Right atrium auricular region (tissue), 2 donors: ENCODE data around the gene NEU2. TPM values are rescaled to one million over a fixed set of nuclear protein-coding genes. Genes with fewer than 3 reads are reported as not detected.

Source experiments
- DNase-seq: peaks from one replicate; pipeline ENCODE4 v3.0.0-alpha.2; 2019; ENCODE audit warnings: low spot score
- H3K27ac ChIP-seq, 2 donors: fragments of 200-600 bp; sonication (generic); 1 replicate in 1 of 2; 2 replicates in 1 of 2; pipeline ENCODE4 v1.5.1; 2016 to 2019
- H3K27me3 ChIP-seq, 2 donors: fragments of 200-600 bp; sonication (generic); one replicate each; pipeline versions ENCODE4 v1.5.1 to v1.6.0; 2017 to 2019
- H3K36me3 ChIP-seq: fragments of 200-600 bp; sonication (generic); one replicate; pipeline ENCODE4 v1.5.1; 2016
- H3K4me1 ChIP-seq, 2 donors: fragments of 200-600 bp; sonication (generic); one replicate each; pipeline versions ENCODE4 v1.5.1 to v1.6.0; 2017 to 2019
- H3K4me3 ChIP-seq, 2 donors: fragments of 200-600 bp; sonication (generic); 1 replicate in 1 of 2; 2 replicates in 1 of 2; pipeline ENCODE4 v1.5.1; 2017 to 2019; ENCODE audit warnings: mild to moderate bottlenecking in 1 of 2, moderate library complexity in 1 of 2
- H3K9me3 ChIP-seq, 2 donors: fragments of 200-600 bp; sonication (generic); one replicate each; pipeline ENCODE4 v1.5.1; 2019
- CTCF ChIP-seq, 2 donors: fragments of 200-600 bp; sonication (generic); IDR thresholded peaks; one replicate each; pipeline ENCODE4 v1.5.1; 2019; ENCODE audit warnings: antibody characterized with exemption in 2 of 2
- total RNA-seq, 2 donors: library from RNA; depleted of rRNA; stranded (reverse); fragments of >200 nt; gene quantifications; one replicate each; pipeline ENCODE4 v1.1.0, GENCODE V29; 2016

NEU2 gene
- total RNA-seq, 2 donors from 2014 or later = not detected

DNA sequence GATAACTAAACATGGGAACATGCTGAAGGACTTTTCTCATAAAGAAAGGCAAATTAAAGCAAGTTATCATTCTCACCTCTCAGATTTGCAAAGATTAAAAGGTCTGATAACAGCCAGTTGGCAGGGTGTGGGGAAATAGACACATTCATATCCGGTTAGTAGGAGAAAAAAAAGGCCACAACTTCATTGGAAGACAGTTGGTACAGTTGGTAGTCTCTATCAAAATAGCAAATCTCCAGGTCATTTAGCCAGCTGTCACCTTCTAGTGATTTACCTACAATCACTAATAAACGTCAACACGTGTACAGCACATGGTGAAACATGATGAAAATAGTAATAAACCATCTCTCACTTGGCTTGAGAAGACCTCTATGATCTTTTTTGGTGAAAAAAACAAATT, 44.3 kb downstream of the NEU2 start:
- no peak overlapping the region for H3K4me3 ChIP-seq
- no peak for DNase-seq
- no peak for TF ChIP-seq CTCF (IDR thresholded peaks at IDR 0.05)
- no peak overlapping the region for H3K27ac ChIP-seq
- H3K36me3 ChIP-seq = no peaks in the 10 kb centered on the region
- peaks cover 0 to 24% of the 10 kb centered on the region in 2 donors for H3K4me1 ChIP-seq
- peaks cover 0 to 4% of the 10 kb centered on the region in 2 donors for H3K9me3 ChIP-seq
- no peaks in the 10 kb centered on the region for H3K27me3 ChIP-seq

DNA sequence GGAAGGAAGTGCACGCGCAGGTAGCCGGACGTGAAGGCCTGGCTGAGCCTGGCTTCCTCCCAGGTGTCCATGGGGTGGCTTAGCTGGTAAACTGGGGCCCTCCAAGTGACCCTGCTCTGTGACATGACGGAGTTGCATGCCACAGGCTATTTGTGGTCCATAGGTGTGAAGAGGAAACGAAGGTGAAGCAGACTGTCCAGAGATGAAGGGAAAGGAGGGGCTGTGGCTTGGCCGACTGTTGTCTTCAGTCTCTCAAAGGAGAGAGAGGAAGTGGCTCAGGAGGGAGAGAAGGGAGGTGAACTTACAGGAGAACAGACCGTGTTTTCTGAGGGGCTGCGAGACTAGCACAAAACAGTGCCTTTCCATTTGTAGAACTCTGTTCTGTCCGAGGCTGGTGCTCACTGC, 47.0 kb downstream of the NEU2 start:
- no peak for TF ChIP-seq CTCF (IDR thresholded peaks at IDR 0.05)
- Histone ChIP-seq H3K9me3 (no peaks in the 10 kb centered on the region), H3K27ac (no peak overlapping the region), H3K27me3 (no peaks in the 10 kb centered on the region), H3K4me3 (no peak overlapping the region), H3K36me3 (no peaks in the 10 kb centered on the region), H3K4me1 (peaks cover 0 to 48% of the 10 kb centered on the region in 2 donors)
- DNase-seq = no peak

DNA sequence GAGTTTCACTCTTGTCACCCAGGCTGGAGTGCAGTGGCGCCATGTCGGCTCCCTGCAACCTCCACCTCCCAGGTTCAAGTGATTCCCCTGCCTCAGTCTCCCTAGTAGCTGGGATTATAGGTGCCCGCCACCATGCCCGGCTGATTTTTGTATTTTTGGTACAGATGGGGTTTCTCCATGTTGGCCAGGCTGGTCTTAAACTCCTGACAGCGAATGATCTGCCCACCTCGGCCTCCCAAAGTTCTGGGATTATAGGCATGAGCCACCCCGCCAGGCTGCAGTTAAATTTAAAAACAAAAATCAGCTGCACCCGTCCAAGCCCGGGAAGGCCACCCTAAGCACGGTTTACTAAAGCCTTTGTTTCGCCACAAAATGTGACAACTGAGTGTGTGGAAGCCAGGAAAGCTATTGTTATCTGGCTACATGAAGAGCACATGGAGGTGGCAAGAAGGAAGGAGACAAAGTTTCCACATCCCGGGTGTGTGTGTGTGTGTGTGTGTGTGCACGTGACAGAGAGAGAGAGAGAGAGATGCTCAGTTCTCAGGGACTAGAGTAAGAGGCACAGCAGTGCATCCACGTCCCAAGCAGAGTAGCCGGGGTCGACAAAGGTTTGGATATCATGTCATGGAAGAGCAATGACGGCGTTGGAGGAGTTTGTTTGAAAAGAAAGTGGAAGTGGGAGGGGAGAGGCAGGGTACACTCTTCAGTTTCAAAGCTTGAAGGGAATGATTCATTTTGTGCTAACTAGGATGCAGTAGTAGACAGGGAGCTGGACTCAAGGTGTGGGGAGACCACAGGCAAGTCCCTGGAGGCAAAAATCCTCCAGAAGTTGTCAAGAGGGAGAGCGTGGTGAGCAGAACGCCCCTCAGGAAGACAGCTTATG, 47.7 kb downstream of the NEU2 start:
- Histone ChIP-seq H3K9me3 (no peaks in the 10 kb centered on the region), H3K4me3 (no peak overlapping the region), H3K36me3 (no peaks in the 10 kb centered on the region), H3K4me1 (peaks cover 0 to 49% of the 10 kb centered on the region in 2 donors), H3K27me3 (no peaks in the 10 kb centered on the region), H3K27ac (no peak overlapping the region)
- DNase-seq = no peak
- no peak for TF ChIP-seq CTCF (IDR thresholded peaks at IDR 0.05)

DNA sequence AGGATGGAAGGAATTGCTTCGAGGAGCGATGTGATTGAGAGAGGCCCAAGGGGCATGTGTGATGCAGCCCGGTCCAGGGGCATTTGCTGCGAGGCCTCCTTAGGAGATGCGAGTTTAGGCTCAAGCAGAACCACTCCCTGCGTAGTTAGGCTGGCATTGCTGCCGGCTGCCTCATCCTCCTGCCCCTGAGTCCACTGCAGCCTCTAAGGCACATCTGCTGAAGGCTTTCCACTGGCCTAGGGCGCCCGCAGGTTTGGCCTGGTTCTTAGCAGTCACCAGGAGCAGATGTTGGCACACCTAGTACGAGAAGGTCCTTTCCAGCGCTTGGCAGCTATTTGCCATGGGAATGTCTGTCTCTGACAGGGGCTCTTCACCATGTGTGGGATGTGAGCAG, 48.4 kb downstream of the NEU2 start:
- no peaks in the 10 kb centered on the region for H3K9me3 ChIP-seq
- TF ChIP-seq CTCF (IDR thresholded peaks at IDR 0.05) = no peak
- no peaks in the 10 kb centered on the region for H3K27me3 ChIP-seq
- DNase-seq = no peak
- H3K27ac ChIP-seq = no peak overlapping the region
- H3K4me1 ChIP-seq = peaks cover 0 to 49% of the 10 kb centered on the region in 2 donors
- no peak overlapping the region for H3K4me3 ChIP-seq
- no peaks in the 10 kb centered on the region for H3K36me3 ChIP-seq

DNA sequence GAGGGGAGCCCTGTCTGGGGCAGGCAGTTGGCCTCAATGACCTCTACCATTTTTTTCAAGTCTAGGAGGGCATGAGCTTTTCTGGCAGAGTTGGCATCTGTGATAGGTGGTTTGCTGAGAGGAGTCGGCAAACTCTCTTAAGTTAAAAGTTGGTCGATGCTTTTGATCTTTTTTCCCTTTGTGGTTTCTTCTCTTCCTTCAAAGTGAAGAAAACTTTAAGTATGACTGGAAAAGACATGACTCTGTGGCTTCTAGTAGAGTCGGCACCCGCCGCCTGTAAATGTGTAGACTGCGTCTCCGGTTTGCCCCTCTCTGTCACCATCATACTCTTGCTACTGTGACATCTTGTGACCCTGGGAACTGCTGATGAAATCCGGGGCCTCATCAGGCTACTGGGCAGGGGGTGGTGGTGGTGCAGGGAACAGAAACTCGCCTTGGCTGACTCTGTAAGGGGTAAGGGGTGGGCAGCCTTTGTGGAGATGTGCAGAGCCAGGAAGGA, 48.8 kb downstream of the NEU2 start:
- no peaks in the 10 kb centered on the region for H3K27me3 ChIP-seq
- no peak for DNase-seq
- no peaks in the 10 kb centered on the region for H3K36me3 ChIP-seq
- no peaks in the 10 kb centered on the region for H3K9me3 ChIP-seq
- TF ChIP-seq CTCF (IDR thresholded peaks at IDR 0.05) = no peak
- no peak overlapping the region for H3K27ac ChIP-seq
- no peak overlapping the region for H3K4me3 ChIP-seq
- peaks cover 0 to 49% of the 10 kb centered on the region in 2 donors for H3K4me1 ChIP-seq
